Keratinocyte (primary cell): ENCODE data around the gene RRAGA. TPM values are rescaled to one million over a fixed set of nuclear protein-coding genes. Genes with fewer than 3 reads are reported as not detected.

Source experiments
- DNase-seq: peaks from one replicate; pipeline ENCODE4 v3.0.0-alpha.2; 2011; ENCODE audit warnings: low read depth, missing footprints, low spot score
- FAIRE-seq: peaks from 2 replicates; lab custom pipeline; 2011; peaks lifted over from hg19 to GRCh38; lab: Jason Lieb, UNC
- H2AFZ ChIP-seq: 2 replicates; pipeline ENCODE4 v1.6.0; 2012; ENCODE audit warnings: low read length, control low read depth, inconsistent platforms; ENCODE audit not compliant: control insufficient read depth
- H3K27ac ChIP-seq: 2 replicates; pipeline ENCODE4 v1.5.1; 2011; ENCODE audit warnings: low read length; ENCODE audit not compliant: control insufficient read depth, insufficient read depth
- H3K27me3 ChIP-seq: 3 replicates; pipeline ENCODE4 v1.6.0; 2011; ENCODE audit warnings: low read length; ENCODE audit not compliant: control insufficient read depth, insufficient read depth; ENCODE audit errors: extremely low read depth
- H3K36me3 ChIP-seq, 2 experiments: 2 replicates in 1 of 2; 3 replicates in 1 of 2; pipeline ENCODE4 v1.5.1; 2011; ENCODE audit warnings: low read length in 2 of 2, mild to moderate bottlenecking in 1 of 2; ENCODE audit not compliant: control insufficient read depth in 2 of 2, insufficient read depth in 2 of 2; ENCODE audit errors: extremely low read depth in 1 of 2
- H3K4me1 ChIP-seq: 3 replicates; pipeline ENCODE4 v1.5.1; 2011; ENCODE audit warnings: low read length; ENCODE audit not compliant: control insufficient read depth, insufficient read depth; ENCODE audit errors: extremely low read depth
- H3K4me2 ChIP-seq: 3 replicates; pipeline ENCODE4 v1.6.0; 2011; ENCODE audit warnings: low read depth, low read length; ENCODE audit not compliant: control insufficient read depth, insufficient read depth; ENCODE audit errors: extremely low read depth
- H3K4me3 ChIP-seq, 3 experiments: fragments of 200-600 bp in 1 of 3; sonication (generic) in 1 of 3; 2 replicates in 2 of 3; 3 replicates in 1 of 3; pipeline ENCODE4 v1.5.1; 2011 to 2016; ENCODE audit warnings: low read length in 3 of 3, mild to moderate bottlenecking in 3 of 3, control low read depth in 2 of 3, inconsistent platforms in 1 of 3, low read depth in 1 of 3, mixed read lengths in 1 of 3, mixed run types in 1 of 3, moderate library complexity in 1 of 3; ENCODE audit not compliant: control insufficient read depth in 2 of 3, insufficient read depth in 2 of 3; ENCODE audit errors: extremely low read depth in 1 of 3
- H3K79me2 ChIP-seq: 2 replicates; pipeline ENCODE4 v1.6.0; 2012; ENCODE audit warnings: low read length; ENCODE audit not compliant: control insufficient read depth, insufficient read depth
- H3K9ac ChIP-seq: 3 replicates; pipeline ENCODE4 v1.6.0; 2011; ENCODE audit warnings: low read length; ENCODE audit not compliant: control insufficient read depth, insufficient read depth; ENCODE audit errors: extremely low read depth
- H3K9me1 ChIP-seq: 3 replicates; pipeline ENCODE4 v1.6.0; 2011; ENCODE audit warnings: low read length; ENCODE audit not compliant: control insufficient read depth, insufficient read depth; ENCODE audit errors: extremely low read depth
- H3K9me3 ChIP-seq: 2 replicates; pipeline ENCODE4 v1.5.1; 2012; ENCODE audit warnings: low read depth, low read length; ENCODE audit not compliant: control insufficient read depth
- H4K20me1 ChIP-seq: 3 replicates; pipeline ENCODE4 v1.6.0; 2011; ENCODE audit warnings: low read length; ENCODE audit not compliant: control insufficient read depth, insufficient read depth; ENCODE audit errors: extremely low read depth
- CTCF ChIP-seq, 3 experiments: IDR thresholded peaks in 1 of 3; conservative IDR thresholded peaks in 1 of 3; optimal IDR thresholded peaks in 1 of 3; 2 replicates in 2 of 3; 3 replicates in 1 of 3; pipeline versions ENCODE3 to v1.5.1; 2011; ENCODE audit warnings: low read length in 3 of 3, mild to moderate bottlenecking in 3 of 3, moderate library complexity in 2 of 3, control low read depth in 1 of 3, inconsistent platforms in 1 of 3; ENCODE audit not compliant: insufficient read depth in 2 of 3; ENCODE audit errors: extremely low read depth in 1 of 3
- EZH2 ChIP-seq: IDR thresholded peaks from one replicate; pipeline ENCODE4 v1.6.1; 2012; ENCODE audit warnings: inconsistent platforms, mild to moderate bottlenecking, low read length, moderate library complexity
- dilution Hi-C: fragments of 300-500 bp; cut with MboI; formaldehyde crosslinking; loops from one replicate; pipeline ENCODE4 v1.7.0; 2020; ENCODE audit warnings: low sequenced_read_pairs; ENCODE audit not compliant: extremely low pct_ligation_motif_present
- polyA plus RNA-seq, 5 experiments: library from polyadenylated mRNA; depleted of rRNA in 3 of 5; stranded (reverse) in 3 of 5; stranded (forward) in 1 of 5; unstranded in 1 of 5; fragments of >200 nt; gene quantifications; 1 replicate in 1 of 5; 2 replicates in 3 of 5; 3 replicates in 1 of 5; pipeline versions ENCODE4 v1.2.1 to v1.2.3, GENCODE V29; 2011 to 2012; ENCODE audit warnings: missing spikeins in 2 of 5, low read depth in 1 of 5, low replicate concordance in 1 of 5

RRAGA gene
- polyA plus RNA-seq, 1 donor (not counting 4 experiments of a cell fraction or from before 2014, with no cell fraction given) = 137 TPM

DNA sequence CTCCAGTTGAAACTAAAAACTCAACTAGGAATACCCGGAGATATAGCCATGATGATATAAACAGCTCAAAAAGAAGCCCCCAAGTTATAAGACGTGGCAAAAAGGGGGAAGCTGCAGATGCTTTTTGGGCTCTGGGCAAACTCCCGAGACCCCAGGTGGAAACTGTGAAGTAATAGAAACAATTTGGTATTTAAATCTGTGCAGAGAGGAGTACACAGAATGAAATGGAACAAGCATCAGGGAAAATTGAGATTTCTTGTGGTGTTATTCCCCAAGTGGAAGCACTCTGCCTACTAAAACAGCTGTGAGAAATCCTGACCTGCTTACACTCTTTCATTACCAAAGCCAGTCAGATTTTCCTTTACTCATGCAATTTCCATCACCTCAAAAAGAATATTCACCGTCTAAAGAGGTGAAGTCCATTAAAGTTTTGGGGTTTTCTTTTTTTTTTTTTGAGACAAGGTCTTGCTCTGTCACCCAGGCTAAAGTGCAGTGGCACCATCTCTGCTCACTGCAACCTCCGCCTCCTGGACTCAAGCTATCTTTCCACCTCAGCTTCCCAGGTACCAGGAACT lies 39.7 kb upstream of the RRAGA start:
- TF ChIP-seq CTCF (optimal IDR thresholded peaks at IDR 0.05 in 1 of 3, IDR thresholded peaks at IDR 0.05 in 1 of 3, conservative IDR thresholded peaks at IDR 0.05 in 1 of 3; ENCODE audit: extremely low read depth in 1 of 3, insufficient read depth in 2 of 3, low read length in 3 of 3) = no peak
- Histone ChIP-seq H3K27me3 (peaks cover 4% of the 10 kb centered on the region), H3K4me1 (no peaks in the 10 kb centered on the region), H3K36me3 (no peaks in the 10 kb centered on the region), H3K9me1 (no peaks in the 10 kb centered on the region), H3K9me3 (no peaks in the 10 kb centered on the region), H3K4me2 (no peak overlapping the region), H4K20me1 (no peaks in the 10 kb centered on the region), H3K9ac (no peak overlapping the region), H2AFZ (no peak overlapping the region), H3K79me2 (no peaks in the 10 kb centered on the region), H3K4me3 (no peak overlapping the region), H3K27ac (no peak overlapping the region)
- DNase-seq (no peak), FAIRE-seq (no peak)
- dilution Hi-C loops = no loop called here

DNA sequence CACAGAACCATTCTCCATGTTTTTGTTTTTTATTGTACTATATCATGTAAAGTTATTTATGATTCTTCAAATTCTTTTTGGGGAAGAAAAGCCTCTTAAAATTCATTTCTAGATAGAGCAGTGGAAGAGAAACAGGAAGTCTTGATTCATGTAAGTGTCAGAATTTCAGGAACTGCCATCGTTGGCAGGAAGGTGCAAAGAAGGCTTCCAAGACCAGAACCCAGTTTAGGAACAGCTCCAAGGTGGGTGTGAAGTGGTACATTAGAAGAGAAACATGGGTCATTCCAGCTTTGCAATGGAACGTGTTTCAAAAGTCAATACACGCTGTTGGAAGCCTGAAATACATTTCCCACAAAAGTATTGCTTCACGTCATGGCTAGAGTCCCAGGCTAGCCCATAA lies 31.0 kb upstream of the RRAGA start:
- H3K9me1 ChIP-seq = no peaks in the 10 kb centered on the region
- dilution Hi-C loops = no loop called here
- H3K4me1 ChIP-seq = no peaks in the 10 kb centered on the region
- no peak overlapping the region for H3K4me2 ChIP-seq
- no peak for DNase-seq
- no peaks in the 10 kb centered on the region for H3K27me3 ChIP-seq
- no peak overlapping the region for H3K9ac ChIP-seq
- H3K27ac ChIP-seq = no peak overlapping the region
- no peak for TF ChIP-seq EZH2
- no peak for TF ChIP-seq CTCF (optimal IDR thresholded peaks at IDR 0.05 in 1 of 3, IDR thresholded peaks at IDR 0.05 in 1 of 3, conservative IDR thresholded peaks at IDR 0.05 in 1 of 3; ENCODE audit: extremely low read depth in 1 of 3, insufficient read depth in 2 of 3, low read length in 3 of 3)
- H3K36me3 ChIP-seq = no peaks in the 10 kb centered on the region
- no peak overlapping the region for H2AFZ ChIP-seq
- H4K20me1 ChIP-seq = no peaks in the 10 kb centered on the region
- no peak overlapping the region for H3K4me3 ChIP-seq
- no peak for FAIRE-seq
- H3K79me2 ChIP-seq = no peaks in the 10 kb centered on the region
- no peaks in the 10 kb centered on the region for H3K9me3 ChIP-seq
